COLO668 (cell line): ENCODE results near the gene CNTN2.

Experiments used
- DNase-seq: peaks from one replicate; lab custom pipeline; 2025; ENCODE audit not compliant: unreplicated experiment; lab: John Stamatoyannopoulos, UW

Gene CNTN2

DNA sequence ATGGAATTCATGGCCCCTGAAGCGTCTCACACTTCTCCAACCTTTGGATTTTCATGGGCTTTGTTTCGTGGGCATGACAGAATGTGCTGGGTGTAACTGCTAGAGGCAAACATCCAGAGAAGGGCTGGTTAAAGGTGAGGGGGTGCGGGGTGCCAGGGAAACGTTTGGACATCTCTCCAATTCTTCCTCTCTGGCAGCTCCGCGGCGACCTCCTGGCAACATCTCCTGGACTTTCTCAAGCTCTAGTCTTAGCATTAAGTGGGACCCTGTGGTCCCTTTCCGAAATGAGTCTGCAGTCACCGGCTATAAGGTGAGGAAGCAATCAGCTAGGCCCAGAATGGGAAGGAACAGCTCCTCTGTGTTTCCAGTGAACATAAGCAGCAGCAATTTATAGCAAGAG lies 29.3 kb downstream of the CNTN2 start:
- no peak for DNase-seq

DNA sequence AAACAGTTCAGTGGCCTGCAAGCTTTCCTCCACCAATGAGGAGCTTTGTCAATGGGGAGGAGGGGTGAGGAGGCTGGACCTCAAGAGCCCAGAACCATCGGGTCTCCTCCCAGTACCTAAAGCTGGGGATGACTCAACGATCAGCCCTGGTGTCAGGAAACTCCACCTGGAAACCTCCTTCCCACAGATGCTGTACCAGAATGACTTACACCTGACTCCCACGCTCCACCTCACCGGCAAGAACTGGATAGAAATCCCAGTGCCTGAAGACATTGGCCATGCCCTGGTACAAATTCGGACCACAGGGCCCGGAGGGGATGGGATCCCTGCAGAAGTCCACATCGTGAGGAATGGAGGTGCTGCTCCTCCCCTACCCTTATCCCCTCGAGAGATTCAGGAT lies 29.9 kb downstream of the CNTN2 start:
- DNase-seq = no peak

DNA sequence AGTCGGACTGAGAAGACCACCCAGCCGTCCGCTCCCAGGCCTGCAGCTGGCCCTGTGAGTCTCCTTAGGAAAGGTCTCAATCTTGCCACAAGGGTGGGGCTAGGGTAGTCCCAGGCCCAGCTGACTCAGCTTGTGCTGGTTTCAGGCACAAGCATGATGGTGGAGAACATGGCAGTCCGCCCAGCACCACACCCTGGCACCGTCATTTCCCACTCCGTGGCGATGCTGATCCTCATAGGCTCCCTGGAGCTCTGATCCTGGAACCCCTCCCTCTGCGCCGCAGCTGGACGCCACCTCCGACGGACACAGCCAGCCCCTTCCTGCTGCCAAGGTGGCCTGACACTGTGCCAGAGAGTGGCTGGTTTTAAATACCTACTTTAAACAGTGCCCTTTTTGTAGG lies 30.5 kb downstream of the CNTN2 start:
- no peak for DNase-seq

DNA sequence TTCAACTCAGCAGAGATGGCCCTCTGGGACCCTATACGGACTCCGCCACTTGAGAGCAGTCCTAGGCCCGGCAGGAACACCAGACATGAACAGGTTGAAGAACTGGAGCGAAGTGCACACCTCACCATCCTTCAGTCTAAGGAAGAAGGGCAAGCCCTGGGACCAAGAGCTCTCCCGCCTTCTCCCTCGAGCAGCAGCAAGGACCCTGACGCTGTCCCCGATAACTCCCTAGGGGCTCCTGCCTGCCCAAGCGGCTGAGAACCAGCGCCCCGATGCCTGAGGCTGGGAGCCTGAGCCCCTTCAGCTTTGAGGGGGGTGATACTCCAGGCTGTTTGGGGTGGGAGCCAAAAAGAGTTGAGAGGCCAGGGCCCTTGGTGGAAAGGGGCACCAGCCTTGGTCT lies 31.1 kb downstream of the CNTN2 start:
- DNase-seq = no peak

- no peak for DNase-seq
These were observed 31.5 kb downstream of the CNTN2 start for GRCh38 chr1:205074513-205074912.

DNA sequence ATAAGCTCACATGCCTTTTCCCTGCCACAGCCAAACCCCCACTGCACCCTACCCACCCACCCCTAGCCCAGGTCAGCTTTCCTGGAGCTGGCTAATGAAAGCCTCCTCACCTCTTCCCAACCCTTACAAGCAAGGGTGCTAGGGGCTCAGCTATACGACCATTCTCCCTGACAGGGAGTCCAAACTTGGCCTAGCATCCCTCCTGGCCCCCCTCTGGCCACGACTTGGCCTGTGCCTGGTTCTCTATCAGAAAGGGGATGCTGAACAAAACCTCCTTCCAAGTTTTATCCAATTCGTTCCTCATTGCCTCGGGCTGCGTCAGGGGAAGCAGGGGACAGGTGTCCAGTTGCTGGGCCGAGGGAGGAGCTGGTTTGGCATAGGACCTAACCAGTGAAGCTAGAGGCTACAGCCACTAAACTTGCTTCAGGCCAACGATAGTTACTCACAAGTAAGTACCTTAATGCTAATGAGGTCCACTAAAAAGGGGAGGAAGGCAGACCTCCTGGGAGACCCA lies 32.7 kb downstream of the CNTN2 start:
- DNase-seq = no peak

DNA sequence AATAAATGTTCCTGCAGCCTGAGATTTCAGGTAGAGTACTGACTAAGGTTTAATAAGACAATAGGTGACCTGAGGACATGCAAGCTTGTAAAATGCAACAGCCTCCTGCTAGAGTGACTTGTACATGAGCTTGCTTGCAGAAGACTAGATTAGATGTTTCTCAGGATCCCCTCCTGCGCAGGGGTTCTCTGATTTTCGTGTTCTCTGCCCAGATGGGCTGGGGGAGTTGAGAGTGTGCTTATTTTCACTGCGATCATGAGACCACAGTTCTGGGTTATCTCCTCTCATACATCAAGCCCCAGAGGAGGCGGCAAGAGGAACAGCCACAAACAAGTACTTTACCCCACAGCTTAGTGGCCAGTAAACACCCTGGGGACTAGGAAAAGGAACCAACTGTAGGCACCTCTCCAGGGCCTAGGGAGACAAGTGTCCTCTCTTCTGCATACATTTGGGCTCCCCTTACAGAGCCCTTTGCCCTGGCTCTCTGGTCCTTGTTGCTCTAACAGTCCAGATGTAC lies 33.3 kb downstream of the CNTN2 start:
- DNase-seq = no peak

- DNase-seq = no peak
These were observed 34.3 kb downstream of the CNTN2 start for GRCh38 chr1:205077158-205077933.

DNA sequence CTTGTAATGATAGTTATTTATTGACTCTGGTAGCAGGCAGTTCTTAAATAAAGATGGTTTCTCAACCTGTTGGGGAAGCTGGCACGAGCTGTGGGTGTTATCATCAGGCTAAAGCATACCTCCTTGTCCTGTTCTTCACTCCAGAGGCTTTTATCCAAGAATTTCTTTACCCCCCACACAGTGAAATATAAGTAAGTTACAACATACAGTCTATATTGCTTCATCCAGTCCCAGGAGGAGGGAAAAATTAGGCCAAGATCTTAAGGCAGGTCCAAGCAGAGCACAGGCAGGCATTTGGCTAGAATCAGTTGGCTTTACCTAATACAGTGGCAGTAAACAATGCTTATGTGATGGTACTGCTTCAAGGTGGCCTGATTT lies 34.9 kb downstream of the CNTN2 start:
- no peak for DNase-seq

- no peak for DNase-seq
These were observed 39.4 kb downstream of the CNTN2 start for GRCh38 chr1:205082431-205082830.

DNA sequence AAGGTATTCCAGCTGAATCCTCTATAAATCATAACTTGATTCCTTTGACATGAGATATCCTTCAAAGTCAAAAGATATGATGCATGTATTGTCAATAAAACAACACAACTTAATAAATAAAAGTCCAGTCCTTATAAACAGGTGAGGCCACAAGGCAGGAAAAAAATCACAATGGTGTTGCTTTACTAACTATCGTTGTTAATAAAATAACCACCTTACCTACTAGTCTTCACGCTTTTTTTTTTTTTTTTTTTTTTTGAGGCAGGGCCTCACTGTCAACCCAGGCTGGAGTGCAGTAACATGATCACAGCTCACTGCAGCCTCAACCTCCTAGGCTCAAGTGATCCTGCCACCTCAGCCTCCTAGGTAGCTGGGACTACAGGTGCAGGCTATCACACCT lies 41.3 kb downstream of the CNTN2 start, which contains the start of gene TMEM81:
Gene TMEM81, minus strand, starts transcription at position 101 of the 400 bp plus-strand sequence. CDS start 140 bp downstream, outside the sequence.
- no peak for DNase-seq

DNA sequence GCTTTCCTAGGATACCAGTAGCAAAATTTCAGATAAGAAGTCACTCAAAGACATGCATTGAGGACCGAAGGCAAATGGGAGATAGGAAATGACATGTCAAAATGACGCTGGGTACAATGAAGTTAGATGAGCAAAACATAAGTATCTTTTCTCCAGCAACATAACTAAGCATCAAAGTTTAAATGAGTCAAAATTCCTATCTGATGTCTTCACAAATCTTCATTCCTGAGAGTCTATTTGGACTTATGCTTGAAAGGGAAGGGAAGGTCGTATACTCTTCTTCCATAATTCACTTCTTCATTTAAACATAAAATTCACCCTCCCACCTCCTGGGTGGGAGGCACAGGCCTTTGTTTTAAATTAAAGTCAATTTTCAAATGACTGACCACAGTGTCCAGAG lies 45.3 kb downstream of the CNTN2 start:
- DNase-seq = no peak

GRCh38 chr1:205091043-205091740 lies 48.2 kb downstream of the CNTN2 start:
- no peak for DNase-seq

DNA sequence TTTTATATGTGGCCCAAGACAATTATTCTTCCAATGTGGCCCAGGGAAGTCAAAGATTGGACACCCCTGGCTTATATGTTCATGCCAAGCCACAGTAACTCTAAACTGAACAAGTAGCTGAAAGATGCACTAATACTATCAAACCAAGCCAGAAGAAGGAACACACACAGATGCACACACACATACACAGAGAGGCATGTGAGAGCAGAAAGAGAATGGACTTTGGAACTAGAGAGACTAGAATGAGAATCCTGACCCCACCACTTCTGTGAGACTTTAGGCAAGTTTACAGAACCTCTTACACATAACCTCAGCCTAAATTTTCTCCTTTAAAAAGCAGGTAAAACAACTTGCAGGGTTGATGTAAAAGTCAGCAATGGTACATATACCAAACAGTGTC lies 52.4 kb downstream of the CNTN2 start:
- DNase-seq = no peak

GRCh38 chr1:205098242-205098641 lies 55.2 kb downstream of the CNTN2 start:
- DNase-seq = no peak

- DNase-seq = no peak
These were observed 59.4 kb downstream of the CNTN2 start for GRCh38 chr1:205102404-205102803.

DNA sequence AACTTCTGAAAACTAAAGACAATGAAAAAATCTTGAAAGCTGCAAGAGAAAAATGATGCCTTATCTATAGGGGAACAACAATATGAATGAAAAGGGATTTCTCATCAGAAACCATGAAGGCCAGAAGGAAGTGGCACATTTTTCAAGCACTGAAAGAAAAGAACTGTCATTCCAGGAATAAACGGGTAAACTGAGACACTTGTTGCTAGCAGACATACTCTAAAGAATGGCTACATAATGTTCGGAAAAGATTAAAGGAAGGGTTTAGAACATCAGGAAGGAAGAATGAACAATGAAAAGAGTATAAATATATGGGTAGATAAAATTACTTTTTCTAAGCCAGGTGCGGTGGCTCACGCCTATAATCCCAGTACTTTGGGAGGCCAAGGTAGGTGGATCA lies 64.3 kb downstream of the CNTN2 start:
- DNase-seq = no peak

GRCh38 chr1:205108464-205108863 lies 65.5 kb downstream of the CNTN2 start:
- no peak for DNase-seq

- DNase-seq = no peak
These were observed 66.3 kb downstream of the CNTN2 start for GRCh38 chr1:205109269-205109668.

DNA sequence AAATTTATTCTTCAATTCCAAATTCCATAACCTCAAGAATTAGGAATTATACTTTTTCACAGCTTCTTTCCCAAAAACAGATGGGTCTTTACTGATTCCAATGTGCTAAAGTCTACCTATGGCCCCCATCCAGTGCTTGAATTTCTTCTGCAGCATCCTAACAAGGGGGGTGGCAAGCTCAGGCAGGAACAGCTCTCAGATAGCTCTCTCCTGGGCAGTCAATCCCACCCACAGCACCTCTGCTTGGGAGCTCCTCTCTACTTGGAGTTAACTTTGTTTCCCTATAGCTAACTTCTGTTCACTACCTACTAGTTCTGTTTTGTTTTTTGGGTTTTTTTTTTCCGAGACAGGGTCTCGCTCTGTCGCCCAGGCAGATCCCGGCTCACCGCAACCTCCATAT lies 66.7 kb downstream of the CNTN2 start:
- no peak for DNase-seq

DNA sequence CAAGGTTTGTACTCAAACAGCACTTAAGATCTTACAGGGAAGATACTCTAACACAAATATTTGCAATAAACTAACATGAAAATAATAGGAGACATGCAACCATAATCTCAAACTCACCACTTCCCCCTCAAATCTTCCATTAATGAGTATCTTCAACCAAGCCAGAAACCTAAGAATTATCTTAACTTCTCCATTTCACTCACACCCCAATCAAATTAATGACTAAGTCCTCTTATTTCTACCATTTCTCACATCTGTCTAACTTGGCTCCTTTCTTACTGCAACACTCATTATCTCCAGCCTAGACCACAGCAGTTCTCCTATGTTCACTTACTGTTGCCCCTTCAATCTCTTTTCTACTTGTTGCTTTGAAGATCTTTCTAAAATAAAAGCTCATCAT lies 68.3 kb downstream of the CNTN2 start:
- DNase-seq = no peak

DNA sequence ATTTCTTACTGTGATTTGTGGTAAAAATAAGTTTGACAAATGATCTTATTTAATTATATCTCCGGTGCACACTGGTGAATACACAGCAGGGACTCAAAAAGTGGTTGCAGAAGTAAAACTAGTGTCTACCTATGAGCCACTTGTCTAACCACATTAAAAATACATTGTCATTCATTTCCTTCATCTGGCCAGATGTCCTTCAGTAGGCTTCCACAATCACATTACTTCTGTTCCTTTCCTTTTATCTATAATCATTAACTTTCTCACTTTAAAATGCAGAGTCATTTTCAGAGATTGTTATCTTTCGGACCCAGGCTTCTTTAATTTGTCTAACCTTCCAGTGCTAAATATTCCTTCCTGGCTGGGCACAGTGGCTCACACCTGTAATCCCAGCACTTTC lies 75.7 kb downstream of the CNTN2 start:
- no peak for DNase-seq
